Measurements from ENCODE around the gene FBXO21. TPM values are rescaled to one million over a fixed set of nuclear protein-coding genes. Genes with fewer than 3 reads are reported as not detected.

FBXO21 gene
- total and polyA plus RNA-seq, 2 donors from 2014 or later = 28.9 to 45.0 TPM

DNA sequence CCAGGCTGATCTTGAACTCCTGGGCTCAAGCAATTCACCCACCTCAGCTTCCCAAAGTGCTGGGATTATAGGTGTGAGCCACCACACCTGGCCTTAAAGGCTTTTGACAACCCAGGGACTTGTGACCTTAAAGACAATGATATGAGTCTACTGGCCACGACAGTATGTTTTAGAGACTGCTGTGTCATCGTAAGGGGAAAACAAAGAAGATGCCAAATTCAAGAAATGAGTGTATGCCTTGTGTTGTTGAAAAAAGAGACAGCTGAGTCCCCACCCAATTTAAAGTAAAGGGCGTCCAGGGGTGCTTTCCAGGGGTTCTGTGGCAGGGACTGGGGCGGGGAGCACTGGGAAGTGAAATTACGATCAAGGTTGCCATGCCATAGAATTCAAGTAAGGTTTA is 26.4 kb upstream of the FBXO21 start:
- Histone ChIP-seq H3K4me1 (ENCODE audit: control insufficient read depth in 2 of 3, insufficient read depth in 2 of 3, low read depth in 1 of 3, low read length in 3 of 3) (no peaks in the 10 kb centered on the region), H3K36me3 (ENCODE audit: control insufficient read depth in 2 of 3, insufficient read depth in 3 of 3, low read length in 3 of 3) (no peaks in the 10 kb centered on the region), H3K27me3 (ENCODE audit: control insufficient read depth, insufficient read depth, low read length) (no peaks in the 10 kb centered on the region), H3K9ac (ENCODE audit: low read length in 3 of 3) (no peak overlapping the region), H3K4me3 (ENCODE audit: low read length in 3 of 3) (no peak overlapping the region), H3K27ac (ENCODE audit: low read depth in 2 of 2, low read length in 2 of 2) (no peak overlapping the region), H3K9me3 (ENCODE audit: control insufficient read depth in 2 of 3, insufficient read depth in 1 of 3, low read length in 3 of 3) (no peaks in the 10 kb centered on the region)
- no peak for DNase-seq
- FAIRE-seq = no peak
- TF ChIP-seq, protein P1, sequence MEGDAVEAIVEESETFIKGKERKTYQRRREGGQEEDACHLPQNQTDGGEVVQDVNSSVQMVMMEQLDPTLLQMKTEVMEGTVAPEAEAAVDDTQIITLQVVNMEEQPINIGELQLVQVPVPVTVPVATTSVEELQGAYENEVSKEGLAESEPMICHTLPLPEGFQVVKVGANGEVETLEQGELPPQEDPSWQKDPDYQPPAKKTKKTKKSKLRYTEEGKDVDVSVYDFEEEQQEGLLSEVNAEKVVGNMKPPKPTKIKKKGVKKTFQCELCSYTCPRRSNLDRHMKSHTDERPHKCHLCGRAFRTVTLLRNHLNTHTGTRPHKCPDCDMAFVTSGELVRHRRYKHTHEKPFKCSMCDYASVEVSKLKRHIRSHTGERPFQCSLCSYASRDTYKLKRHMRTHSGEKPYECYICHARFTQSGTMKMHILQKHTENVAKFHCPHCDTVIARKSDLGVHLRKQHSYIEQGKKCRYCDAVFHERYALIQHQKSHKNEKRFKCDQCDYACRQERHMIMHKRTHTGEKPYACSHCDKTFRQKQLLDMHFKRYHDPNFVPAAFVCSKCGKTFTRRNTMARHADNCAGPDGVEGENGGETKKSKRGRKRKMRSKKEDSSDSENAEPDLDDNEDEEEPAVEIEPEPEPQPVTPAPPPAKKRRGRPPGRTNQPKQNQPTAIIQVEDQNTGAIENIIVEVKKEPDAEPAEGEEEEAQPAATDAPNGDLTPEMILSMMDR (IDR thresholded peaks at IDR 0.05; ENCODE audit: borderline replicate concordance, extremely low read depth, insufficient read depth) = no peak
- intact Hi-C loops (cut with DNase I) = loop anchor here (10.0 kb wide), 1 partner anchor 628 kb away; no protein-coding TSS in a partner anchor

DNA sequence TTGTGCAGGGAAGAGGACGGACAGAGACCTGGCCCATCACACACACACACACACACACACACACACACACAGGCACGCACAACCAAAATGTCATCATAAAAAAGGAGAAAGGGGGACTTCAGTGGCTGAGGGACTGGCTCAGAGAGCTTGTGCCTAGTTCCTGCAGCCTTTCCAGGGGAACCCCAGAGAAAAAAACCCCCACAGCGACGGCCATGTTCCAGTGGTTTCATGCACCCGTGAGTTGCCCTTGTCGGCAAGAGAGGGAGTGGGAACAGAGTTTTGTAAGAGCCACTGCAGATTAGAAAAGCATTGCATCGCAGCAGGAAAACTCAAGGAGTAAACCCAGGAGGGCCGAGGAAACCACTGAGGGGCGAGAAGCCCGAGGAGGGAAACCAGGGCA is 24.5 kb upstream of the FBXO21 start:
- Histone ChIP-seq H3K4me1 (ENCODE audit: control insufficient read depth in 2 of 3, insufficient read depth in 2 of 3, low read depth in 1 of 3, low read length in 3 of 3) (no peaks in the 10 kb centered on the region), H3K27ac (ENCODE audit: low read depth in 2 of 2, low read length in 2 of 2) (no peak overlapping the region), H3K27me3 (ENCODE audit: control insufficient read depth, insufficient read depth, low read length) (no peaks in the 10 kb centered on the region), H3K36me3 (ENCODE audit: control insufficient read depth in 2 of 3, insufficient read depth in 3 of 3, low read length in 3 of 3) (no peaks in the 10 kb centered on the region), H3K9me3 (ENCODE audit: control insufficient read depth in 2 of 3, insufficient read depth in 1 of 3, low read length in 3 of 3) (no peaks in the 10 kb centered on the region), H3K9ac (ENCODE audit: low read length in 3 of 3) (no peak overlapping the region), H3K4me3 (ENCODE audit: low read length in 3 of 3) (no peak overlapping the region)
- TF ChIP-seq, protein P1 (IDR thresholded peaks at IDR 0.05; ENCODE audit: borderline replicate concordance, extremely low read depth, insufficient read depth) = no peak
- DNase-seq (no peak), FAIRE-seq (no peak)
- intact Hi-C loops (cut with DNase I) = loop anchor here (10.0 kb wide), 1 partner anchor 630 kb away; no protein-coding TSS in a partner anchor

DNA sequence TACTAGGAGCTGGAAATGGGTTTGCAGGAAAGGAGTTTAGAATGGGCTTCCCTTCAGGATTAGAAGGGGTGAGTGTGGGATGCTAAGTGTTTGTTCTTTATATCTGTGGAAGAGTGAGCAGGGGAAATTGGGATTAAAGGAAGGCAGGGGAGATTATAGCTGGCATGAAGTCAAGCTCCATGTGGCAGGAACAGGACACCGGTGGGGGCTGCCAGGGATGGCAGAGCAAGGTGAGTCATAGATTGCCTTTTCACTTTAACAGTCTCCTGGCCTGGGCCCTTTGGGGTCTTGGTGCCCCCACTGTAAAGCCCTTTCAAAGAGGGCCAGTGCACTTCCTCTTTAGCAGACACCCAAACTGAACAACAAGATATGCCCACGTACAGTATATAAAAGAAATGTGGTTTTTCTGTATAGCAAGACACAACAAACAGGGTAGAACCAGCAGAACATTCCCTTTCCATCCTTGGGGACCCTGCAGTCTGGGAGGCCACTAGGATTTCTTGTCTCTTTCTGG is 23.1 kb upstream of the FBXO21 start:
- H3K4me3 ChIP-seq (ENCODE audit: low read length in 3 of 3) = no peak overlapping the region
- H3K27ac ChIP-seq (ENCODE audit: low read depth in 2 of 2, low read length in 2 of 2) = no peak overlapping the region
- DNase-seq (no peak), FAIRE-seq (no peak)
- no peaks in the 10 kb centered on the region for H3K36me3 ChIP-seq (ENCODE audit: control insufficient read depth in 2 of 3, insufficient read depth in 3 of 3, low read length in 3 of 3)
- no peaks in the 10 kb centered on the region for H3K4me1 ChIP-seq (ENCODE audit: control insufficient read depth in 2 of 3, insufficient read depth in 2 of 3, low read depth in 1 of 3, low read length in 3 of 3)
- TF ChIP-seq, protein P1 (IDR thresholded peaks at IDR 0.05; ENCODE audit: borderline replicate concordance, extremely low read depth, insufficient read depth) = no peak
- no peaks in the 10 kb centered on the region for H3K9me3 ChIP-seq (ENCODE audit: control insufficient read depth in 2 of 3, insufficient read depth in 1 of 3, low read length in 3 of 3)
- no peaks in the 10 kb centered on the region for H3K27me3 ChIP-seq (ENCODE audit: control insufficient read depth, insufficient read depth, low read length)
- intact Hi-C loops (cut with DNase I) = loop anchor here (10.0 kb wide), 1 partner anchor 631 kb away; no protein-coding TSS in a partner anchor
- H3K9ac ChIP-seq (ENCODE audit: low read length in 3 of 3) = no peak overlapping the region
